ENCODE results near the gene ACKR3. TPM values are rescaled to one million over a fixed set of nuclear protein-coding genes. Genes with fewer than 3 reads are reported as not detected.

The ACKR3 gene
- total and polyA plus RNA-seq, 3 donors from 2014 or later: 22.8 to 52.8 (median 35.5) TPM

- no peaks in the 10 kb centered on the region for H3K36me3 ChIP-seq (ENCODE audit: low read depth, missing control alignments)
- H3K27ac ChIP-seq: no peak overlapping the region
- intact Hi-C loops (cut with DNase I; ENCODE audit: low total_unique reads): no loop called here
- no peaks in the 10 kb centered on the region for H3K9me3 ChIP-seq
- no peaks in the 10 kb centered on the region for H3K27me3 ChIP-seq
- no peaks in the 10 kb centered on the region for H3K4me1 ChIP-seq
- TF ChIP-seq POLR2A (IDR thresholded peaks at IDR 0.05): no peak
- TF ChIP-seq, protein P1, sequence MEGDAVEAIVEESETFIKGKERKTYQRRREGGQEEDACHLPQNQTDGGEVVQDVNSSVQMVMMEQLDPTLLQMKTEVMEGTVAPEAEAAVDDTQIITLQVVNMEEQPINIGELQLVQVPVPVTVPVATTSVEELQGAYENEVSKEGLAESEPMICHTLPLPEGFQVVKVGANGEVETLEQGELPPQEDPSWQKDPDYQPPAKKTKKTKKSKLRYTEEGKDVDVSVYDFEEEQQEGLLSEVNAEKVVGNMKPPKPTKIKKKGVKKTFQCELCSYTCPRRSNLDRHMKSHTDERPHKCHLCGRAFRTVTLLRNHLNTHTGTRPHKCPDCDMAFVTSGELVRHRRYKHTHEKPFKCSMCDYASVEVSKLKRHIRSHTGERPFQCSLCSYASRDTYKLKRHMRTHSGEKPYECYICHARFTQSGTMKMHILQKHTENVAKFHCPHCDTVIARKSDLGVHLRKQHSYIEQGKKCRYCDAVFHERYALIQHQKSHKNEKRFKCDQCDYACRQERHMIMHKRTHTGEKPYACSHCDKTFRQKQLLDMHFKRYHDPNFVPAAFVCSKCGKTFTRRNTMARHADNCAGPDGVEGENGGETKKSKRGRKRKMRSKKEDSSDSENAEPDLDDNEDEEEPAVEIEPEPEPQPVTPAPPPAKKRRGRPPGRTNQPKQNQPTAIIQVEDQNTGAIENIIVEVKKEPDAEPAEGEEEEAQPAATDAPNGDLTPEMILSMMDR (IDR thresholded peaks at IDR 0.05): no peak
- no peak for DNase-seq
- 84 to 90% methylated on average over 9 to 10 of the region's 10 CpGs for WGBS, 2 donors
- no peak overlapping the region for H3K4me3 ChIP-seq
These were observed 43.1 kb downstream of the ACKR3 start for GRCh38 chr2:236612737-236613136.

- no peaks in the 10 kb centered on the region for H3K36me3 ChIP-seq (ENCODE audit: low read depth, missing control alignments)
- intact Hi-C loops (cut with DNase I; ENCODE audit: low total_unique reads): no loop called here
- H3K4me1 ChIP-seq: no peaks in the 10 kb centered on the region
- TF ChIP-seq POLR2A (IDR thresholded peaks at IDR 0.05): no peak
- TF ChIP-seq, protein P1 (IDR thresholded peaks at IDR 0.05): no peak
- H3K9me3 ChIP-seq: no peaks in the 10 kb centered on the region
- WGBS, 2 donors: 96 to 100% methylated on average over 4 of the region's 4 CpGs
- DNase-seq: no peak
- H3K27ac ChIP-seq: no peak overlapping the region
- H3K4me3 ChIP-seq: no peak overlapping the region
- H3K27me3 ChIP-seq: no peaks in the 10 kb centered on the region
These were observed 44.0 kb downstream of the ACKR3 start for GRCh38 chr2:236613612-236614011.

DNA sequence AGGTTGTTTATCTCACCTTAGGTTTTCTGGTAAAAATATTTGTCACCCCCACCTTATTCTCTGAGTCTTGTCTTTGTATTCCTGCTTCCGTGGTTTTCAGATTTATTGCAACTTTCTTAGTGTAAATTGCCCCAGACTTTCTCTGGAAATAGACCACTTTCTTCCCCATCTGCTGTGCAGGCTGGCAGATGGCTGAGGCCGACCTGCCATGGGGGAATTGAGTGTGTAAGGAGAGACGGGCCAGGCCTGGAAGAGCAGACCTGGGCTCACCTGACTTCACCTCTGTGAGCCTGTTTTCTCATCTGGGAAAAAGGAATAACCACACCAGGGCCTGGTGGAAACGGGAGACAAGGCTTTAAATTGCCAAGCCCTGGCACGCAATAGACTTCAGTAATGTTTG lies 44.9 kb downstream of the ACKR3 start:
- Histone ChIP-seq H3K27me3 (no peaks in the 10 kb centered on the region), H3K4me1 (no peaks in the 10 kb centered on the region), H3K27ac (no peak overlapping the region), H3K4me3 (no peak overlapping the region), H3K9me3 (no peaks in the 10 kb centered on the region), H3K36me3 (ENCODE audit: low read depth, missing control alignments) (no peaks in the 10 kb centered on the region)
- no peak for DNase-seq
- intact Hi-C loops (cut with DNase I; ENCODE audit: low total_unique reads): no loop called here
- 95 to 96% methylated on average over 5 of the region's 5 CpGs for WGBS, 2 donors
- TF ChIP-seq POLR2A (IDR thresholded peaks at IDR 0.05): no peak
- TF ChIP-seq, protein P1 (IDR thresholded peaks at IDR 0.05): no peak

- TF ChIP-seq, protein P1 (IDR thresholded peaks at IDR 0.05): no peak
- TF ChIP-seq POLR2A (IDR thresholded peaks at IDR 0.05): no peak
- intact Hi-C loops (cut with DNase I; ENCODE audit: low total_unique reads): no loop called here
These were observed 46.4 kb downstream of the ACKR3 start for GRCh38 chr2:236616031-236616430.

GRCh38 chr2:236616624-236617023 lies 47.0 kb downstream of the ACKR3 start:
- H3K27me3 ChIP-seq: no peaks in the 10 kb centered on the region
- no peak overlapping the region for H3K4me3 ChIP-seq
- WGBS, 2 donors: 94 to 97% methylated on average over 7 of the region's 7 CpGs
- H3K36me3 ChIP-seq (ENCODE audit: low read depth, missing control alignments): no peaks in the 10 kb centered on the region
- no peak overlapping the region for H3K27ac ChIP-seq
- no peaks in the 10 kb centered on the region for H3K4me1 ChIP-seq
- intact Hi-C loops (cut with DNase I; ENCODE audit: low total_unique reads): no loop called here
- no peaks in the 10 kb centered on the region for H3K9me3 ChIP-seq
- DNase-seq: no peak
- TF ChIP-seq, protein P1 (IDR thresholded peaks at IDR 0.05): no peak
- no peak for TF ChIP-seq POLR2A (IDR thresholded peaks at IDR 0.05)

More at GRCh38 chr2:236616031-236616430, 46.4 kb downstream of the ACKR3 start:
- Histone ChIP-seq H3K4me3 (no peak overlapping the region), H3K36me3 (ENCODE audit: low read depth, missing control alignments) (no peaks in the 10 kb centered on the region), H3K27me3 (no peaks in the 10 kb centered on the region), H3K4me1 (no peaks in the 10 kb centered on the region), H3K9me3 (no peaks in the 10 kb centered on the region), H3K27ac (no peak overlapping the region)
- DNase-seq: no peak
- 95 to 98% methylated on average over 6 of the region's 6 CpGs for WGBS, 2 donors

Measured in testis (tissue), 3 donors.